GM18526 (cell line): ENCODE results near the gene PERCC1.

Source experiments
- POLR2A ChIP-seq: IDR thresholded peaks from 3 replicates; pipeline ENCODE4 v1.6.1; 2011; ENCODE audit not compliant: insufficient read length; ENCODE audit errors: extremely low read depth

PERCC1 gene

DNA sequence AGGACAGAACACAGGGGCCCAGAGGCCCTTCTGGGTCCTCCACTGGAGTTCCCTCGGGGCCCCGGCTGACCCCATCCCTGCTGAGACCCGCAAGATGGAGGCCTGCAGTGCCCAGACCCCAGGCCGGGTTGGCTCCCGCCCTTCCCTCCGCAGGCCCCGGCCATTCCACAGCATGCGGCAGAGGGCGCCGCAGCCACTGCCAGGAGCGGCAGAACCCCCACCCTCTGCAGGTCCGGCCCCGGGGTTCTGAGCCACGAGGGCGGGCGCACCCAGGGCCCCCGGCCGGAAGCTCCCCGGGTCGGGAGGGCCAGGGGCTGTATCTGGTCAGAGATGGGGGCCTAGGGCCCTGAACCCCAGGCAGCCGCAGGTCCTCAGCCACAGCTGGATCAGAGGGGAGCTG, 2.4 kb upstream of the PERCC1 start:
- TF ChIP-seq POLR2A = no peak

DNA sequence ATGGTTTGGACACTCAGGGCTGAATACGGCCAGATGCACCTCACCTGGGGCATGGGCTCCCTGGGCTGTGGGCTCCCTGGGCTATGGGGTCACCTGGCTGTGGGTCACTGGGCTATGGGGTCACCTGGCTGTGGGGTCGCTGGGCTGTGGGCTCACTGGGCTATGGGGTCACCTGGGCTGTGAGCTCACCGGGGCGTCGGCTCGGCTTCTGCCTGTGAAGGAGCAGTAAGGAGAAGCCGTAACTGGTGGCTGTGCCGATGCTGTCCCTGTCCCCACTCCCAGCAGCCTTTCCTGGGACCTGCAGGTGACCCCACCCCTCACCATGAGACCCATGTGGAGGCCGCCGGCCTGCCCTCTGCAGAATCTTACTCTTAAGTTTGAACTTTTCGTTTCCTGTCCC, 1.9 kb upstream of the PERCC1 start:
- TF ChIP-seq POLR2A = no peak

DNA sequence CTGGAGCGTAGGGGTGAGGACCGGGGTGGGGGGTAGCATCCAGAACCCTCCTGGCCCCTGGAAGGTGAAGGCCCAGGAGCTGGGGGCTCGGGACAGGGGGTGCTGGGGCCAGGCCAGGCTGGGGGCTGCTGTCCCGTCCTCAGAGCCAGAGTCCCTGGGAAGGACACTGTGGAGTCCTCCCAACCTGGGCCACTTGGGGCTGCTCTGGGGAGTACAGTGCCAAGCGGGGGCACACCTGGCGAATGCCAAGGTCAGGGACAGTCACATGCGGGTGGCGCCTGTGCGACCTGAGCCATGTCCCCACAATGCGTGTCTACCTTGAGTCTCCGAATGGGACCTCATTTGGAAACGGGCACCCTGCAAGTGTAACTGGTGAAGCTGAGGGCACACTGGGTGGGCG, 1.2 kb upstream of the PERCC1 start:
- TF ChIP-seq POLR2A = no peak

DNA sequence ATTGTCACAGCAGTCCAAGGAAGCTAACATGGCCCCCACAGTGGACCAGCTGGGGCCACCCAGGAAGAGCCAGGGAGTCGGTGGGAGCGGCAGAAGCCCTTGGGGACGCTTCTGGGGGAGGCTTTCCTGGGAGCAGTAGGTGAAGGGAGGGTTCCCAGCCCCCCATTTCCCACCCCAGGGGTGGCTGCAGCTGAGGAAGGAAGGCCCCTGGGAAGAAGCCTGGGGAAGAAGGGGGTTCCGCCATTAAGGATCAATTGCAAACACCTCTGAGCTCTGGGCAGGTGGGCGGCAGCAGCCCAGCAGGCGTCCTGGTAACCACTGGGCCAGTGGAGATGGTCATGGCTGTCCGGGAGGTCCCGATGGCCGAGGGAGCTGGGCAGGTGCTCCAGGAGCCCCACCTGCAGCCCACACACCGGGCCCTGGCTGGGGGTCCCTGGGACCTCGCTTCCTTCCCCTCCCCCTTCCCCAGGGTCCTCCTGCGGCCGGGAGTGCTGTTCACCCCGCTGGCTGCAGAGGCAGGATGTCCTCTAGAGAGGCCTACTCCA, 592 bp upstream of the PERCC1 start:
- TF ChIP-seq POLR2A = no peak

DNA sequence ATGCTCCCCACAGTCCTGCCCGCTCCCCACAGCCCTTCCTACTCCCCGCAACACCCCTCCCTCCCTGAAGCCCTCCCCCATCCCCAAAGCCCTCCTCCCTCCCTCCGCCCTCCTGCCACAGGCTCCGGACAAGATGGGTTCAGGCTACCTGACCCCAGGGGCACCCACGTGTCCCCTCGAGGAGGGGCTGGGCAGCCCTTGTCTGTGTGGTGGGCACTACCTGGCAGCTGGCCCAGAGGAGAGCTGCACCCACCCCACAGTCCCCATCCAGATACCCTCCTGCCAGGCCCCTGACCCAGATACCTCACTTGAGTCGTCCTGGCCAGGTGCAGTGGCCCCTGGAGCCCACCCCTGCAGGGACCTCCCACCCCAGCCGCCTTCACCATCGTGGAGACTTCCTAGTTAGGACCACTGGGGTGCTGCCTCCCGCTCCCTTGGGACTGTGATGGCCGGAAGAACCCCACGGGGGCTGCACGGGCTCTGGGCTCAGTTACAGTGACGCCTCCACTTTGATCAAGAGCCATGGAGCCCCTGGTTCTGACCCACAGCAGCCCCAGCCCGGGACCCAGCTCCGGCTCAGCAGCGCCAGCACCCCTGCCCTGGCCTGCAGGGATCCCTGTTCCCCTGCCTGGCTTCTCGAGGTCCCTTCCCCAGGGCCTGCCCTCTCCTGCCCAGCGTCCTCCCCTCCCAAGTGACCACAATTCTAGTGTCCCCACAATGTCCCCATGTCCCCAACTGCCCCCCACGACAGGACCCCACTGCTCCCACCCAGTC, 806 bp downstream of the PERCC1 start:
- TF ChIP-seq POLR2A = no peak

DNA sequence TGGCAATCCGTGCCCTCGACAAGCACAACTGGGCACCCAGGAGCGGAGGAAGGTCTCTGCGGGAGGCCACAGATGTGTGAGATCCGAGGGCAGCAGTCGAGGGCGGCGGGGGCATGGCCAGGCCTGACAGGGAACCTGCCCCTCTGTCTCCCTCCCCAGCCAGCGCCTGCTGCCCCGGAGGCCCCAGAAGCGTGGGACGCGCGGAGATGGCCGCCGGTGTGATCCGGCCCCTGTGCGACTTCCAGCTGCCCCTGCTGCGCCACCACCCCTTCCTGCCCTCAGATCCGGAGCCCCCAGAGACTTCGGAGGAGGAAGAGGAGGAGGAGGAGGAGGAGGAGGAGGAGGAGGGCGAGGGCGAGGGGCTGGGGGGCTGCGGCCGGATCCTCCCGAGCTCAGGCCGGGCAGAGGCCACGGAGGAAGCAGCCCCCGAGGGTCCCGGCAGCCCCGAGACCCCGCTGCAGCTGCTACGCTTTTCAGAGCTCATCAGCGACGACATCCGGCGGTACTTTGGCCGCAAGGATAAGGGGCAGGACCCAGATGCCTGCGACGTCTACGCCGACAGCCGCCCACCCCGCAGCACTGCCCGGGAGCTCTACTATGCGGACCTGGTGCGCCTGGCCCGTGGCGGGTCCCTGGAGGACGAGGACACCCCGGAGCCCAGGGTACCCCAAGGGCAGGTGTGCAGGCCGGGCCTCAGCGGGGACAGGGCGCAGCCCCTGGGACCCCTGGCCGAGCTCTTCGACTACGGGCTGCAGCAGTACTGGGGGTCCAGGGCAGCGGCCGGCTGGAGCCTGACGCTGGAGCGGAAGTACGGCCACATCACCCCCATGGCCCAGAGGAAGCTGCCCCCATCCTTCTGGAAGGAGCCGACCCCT, 1.7 kb downstream of the PERCC1 start:
- no peak for TF ChIP-seq POLR2A

DNA sequence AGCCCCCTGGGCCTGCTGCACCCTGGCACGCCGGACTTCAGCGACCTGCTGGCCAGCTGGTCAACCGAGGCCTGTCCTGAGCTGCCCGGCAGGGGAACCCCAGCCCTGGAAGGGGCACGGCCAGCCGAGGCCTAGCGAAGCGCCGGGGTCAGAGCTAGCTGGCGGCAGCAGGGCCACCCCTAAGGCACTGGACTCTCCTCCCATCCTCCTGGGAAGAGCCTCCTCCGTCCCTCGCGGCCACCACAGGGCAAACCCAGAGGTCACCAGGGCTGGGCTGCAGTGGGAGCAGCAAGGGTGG, 2.3 kb downstream of the PERCC1 start:
- no peak for TF ChIP-seq POLR2A

DNA sequence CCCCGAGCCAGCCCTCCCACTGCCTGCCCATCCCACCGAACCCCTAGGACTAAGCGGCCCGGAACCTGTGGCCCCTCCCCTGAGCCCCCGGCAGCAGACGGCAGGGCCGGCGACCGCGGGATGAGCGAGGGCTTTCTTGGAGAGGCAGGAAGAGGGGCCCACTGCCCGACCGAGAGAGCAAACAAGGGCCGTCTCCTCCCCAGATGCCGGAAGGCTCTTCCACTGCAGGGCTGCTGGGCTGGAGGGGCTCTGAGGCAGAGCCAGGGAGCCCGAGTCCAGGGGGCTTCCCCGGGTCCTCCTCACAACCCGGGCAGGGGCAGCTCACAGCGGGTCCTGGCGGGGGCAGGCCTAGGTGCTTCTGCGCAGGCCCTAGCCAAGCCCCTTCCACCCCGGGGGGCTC, 2.9 kb downstream of the PERCC1 start:
- no peak for TF ChIP-seq POLR2A

DNA sequence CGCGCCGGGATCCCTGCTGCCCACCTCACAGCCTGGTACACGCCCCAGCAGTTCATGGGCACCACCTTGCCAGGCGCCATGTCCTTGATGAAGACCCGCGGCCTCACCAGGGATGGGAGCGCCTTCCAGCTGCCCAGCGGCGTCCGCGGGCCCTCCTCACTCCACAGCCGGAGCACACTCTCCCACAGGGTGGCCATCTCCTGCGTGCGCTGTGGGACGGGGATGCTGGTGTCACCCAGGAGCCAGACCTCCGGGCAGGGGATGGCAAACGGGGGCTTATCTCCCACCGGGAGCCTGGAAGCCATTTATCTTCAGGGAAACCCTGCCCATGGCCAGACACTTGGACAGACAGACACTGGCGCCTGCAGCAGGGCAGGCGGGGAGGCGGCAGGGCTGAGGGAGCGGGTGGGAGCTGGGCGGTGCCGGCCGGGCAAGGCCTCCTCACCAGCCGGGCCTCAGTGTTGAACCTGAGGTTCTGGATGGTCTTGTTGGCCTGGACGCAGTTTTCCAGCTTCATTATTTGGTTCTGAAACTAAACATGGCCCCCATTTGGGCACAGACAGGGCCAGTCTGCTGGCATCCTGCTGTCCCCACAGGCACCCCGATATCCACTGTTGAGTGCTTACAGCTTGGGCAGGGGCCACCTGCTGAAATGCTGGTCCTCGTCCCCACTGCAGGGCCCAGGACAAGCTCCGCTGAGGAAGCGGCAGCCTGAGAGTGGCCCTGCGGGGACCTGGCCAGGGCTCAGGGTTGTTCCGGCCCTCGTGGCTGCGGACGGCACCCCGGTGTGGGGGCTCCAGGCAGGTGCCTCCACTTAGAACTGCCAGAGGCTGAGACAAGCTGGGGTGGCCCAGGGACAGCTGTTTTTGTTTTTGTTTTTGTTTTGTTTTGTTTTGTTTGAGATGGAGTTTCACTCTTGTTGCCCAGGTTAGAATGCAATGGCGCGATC, 4.0 kb downstream of the PERCC1 start:
- no peak for TF ChIP-seq POLR2A

DNA sequence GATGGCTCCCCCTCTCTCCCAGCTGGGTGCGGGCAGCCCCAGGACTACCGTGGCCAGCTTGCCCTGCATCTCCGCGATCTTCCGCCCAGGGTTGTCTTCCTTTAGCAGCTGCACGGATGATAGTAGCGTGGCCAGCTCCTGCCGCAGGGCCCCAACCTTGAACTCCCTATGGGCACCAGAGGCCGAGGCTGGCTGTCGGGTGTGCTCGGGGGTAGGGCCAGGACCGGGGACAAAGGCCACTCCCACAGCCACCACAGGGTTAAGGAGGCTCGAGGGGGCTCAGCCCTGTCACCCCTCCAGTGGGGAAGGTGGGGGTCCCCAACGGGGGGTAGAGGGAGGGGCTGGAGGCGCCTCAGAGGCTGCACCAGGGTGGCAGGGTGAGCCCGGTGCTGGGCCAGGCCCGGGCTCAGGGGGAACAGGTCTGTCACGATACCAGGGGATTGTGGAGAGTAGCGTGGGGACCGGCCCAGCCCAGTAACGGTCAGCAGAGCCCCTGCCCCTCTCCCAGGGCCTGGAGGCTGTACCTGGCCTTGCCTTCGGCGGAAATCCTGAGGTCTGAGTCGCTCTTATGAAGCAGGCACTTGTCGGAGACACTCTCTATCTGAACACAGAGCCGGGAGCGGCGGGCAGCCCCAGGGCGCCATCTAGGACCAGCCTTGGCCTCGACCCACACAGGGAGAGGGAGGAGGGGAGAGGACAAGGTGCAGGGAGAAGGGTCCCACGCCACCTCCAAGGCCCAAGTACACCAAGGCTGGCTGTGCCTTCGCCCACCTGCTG, 5.2 kb downstream of the PERCC1 start:
- no peak for TF ChIP-seq POLR2A

DNA sequence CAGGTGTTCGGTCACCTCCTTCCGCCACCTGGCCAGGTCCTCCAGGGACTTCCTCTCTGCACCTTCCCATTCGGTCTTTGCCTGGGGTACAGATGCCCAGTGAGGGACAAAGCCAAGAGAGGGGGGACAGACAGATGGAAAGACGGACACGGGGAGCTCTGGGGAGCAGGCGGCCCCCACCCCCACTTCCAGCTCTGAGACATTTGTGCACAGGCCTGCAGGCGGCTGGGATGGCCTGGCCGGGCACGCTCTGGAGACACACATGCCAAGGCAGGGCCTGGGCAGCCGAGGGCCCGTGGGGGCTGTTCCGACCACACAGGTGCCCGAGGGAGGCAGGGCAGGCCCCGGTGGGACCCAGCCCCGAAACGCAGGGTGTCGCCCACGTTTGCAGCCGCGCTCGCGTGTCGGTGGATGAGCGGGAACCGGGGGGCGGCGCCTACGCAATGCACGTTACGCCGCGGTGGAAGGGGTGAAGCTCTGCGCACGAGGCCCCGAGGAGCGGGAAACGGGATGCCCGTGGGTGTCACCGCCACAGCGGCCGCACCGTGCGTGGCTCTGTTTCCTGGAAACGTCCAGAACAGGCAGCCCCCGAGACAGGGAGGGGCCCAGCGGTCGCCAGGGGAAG, 6.0 kb downstream of the PERCC1 start:
- no peak for TF ChIP-seq POLR2A

DNA sequence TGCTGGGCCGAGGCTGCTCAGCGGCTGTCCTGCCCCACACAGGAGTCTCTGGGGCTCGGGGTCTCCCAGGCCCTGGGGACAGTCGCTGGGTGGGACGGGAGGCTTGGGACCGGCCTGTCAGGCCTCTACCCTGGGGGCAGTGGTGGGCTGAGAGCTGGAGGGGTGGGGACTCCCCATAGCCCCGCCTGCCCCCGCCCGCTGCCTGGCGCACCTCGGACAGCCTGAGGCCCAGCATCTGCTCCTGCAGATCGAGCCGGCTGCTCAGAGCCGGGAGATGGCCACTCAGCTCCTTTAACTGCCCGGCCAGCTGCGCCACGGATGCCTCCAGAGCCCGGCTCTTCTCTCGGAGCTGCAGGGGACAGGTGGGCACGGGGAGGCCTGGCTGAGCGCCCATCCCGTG, 6.7 kb downstream of the PERCC1 start:
- no peak for TF ChIP-seq POLR2A

DNA sequence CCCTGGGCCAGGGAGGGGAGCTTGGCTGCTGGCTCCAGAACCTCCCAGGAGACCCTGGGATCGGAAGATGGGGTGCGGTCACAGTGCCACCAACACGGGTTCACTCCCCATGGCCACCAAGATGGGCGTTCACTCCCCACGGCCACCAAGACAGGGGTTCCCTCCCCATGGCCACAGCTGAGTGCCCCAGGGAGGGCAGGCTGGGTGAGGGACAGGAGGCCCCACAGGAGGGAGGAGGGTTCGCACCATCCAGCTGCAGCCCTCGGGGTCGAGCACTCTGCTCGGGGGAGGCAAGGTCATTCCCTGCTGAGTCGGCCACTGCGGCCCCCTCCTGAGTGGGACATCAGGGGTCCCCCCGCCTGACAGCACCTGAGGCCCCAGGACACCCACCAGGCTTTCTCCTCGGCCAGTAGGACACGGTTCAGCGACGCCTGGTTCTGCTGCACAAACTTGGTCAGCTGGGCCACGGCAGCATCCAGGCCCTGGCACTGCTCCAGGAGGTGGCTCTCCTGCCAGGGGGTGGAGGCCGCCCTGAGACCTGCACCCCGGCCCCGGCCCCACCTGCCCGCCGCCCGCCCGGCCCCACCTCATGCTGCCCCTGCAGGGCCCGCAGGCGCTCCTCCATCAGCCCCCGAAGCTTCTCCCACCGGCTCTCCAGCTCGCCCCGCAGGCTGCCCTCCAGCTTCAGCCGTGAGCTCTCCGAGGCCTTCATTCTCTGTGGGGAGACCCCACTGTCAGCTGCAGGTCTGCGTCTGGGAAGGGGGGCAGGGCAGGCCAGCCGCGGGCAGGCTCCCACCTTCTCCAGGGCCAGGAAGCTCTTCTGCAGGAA, 7.6 kb downstream of the PERCC1 start:
- no peak for TF ChIP-seq POLR2A
